PFSK-1 (cell line): ENCODE results near the gene DYNLT1.

Experiments used
- FOXP2 ChIP-seq: optimal IDR thresholded peaks from 2 replicates; pipeline ENCODE3; 2011; ENCODE audit warnings: borderline replicate concordance, control low read depth, inconsistent platforms; ENCODE audit not compliant: insufficient read depth; ENCODE audit errors: extremely low read length, extremely low read depth
- POLR2AphosphoS5 ChIP-seq: IDR thresholded peaks from 2 replicates; pipeline ENCODE4 v1.6.1; 2012; ENCODE audit warnings: low read depth, mild to moderate bottlenecking, control low read depth, low read length, moderate library complexity
- REST ChIP-seq, 2 experiments: IDR thresholded peaks; 2 replicates each; pipeline versions ENCODE4 v1.6.1 to v1.8.0; 2011 to 2012; ENCODE audit warnings: low read depth in 2 of 2, low read length in 2 of 2, control low read depth in 1 of 2, inconsistent platforms in 1 of 2, mild to moderate bottlenecking in 1 of 2, moderate library complexity in 1 of 2; ENCODE audit not compliant: insufficient read depth in 1 of 2
- SIN3A ChIP-seq: IDR thresholded peaks from 2 replicates; pipeline ENCODE4 v1.6.1; 2012; ENCODE audit warnings: mild to moderate bottlenecking, low read length, moderate library complexity, borderline replicate concordance; ENCODE audit not compliant: insufficient read depth
- TAF1 ChIP-seq: IDR thresholded peaks from 2 replicates; pipeline ENCODE4 v1.6.1; 2012; ENCODE audit warnings: low read length, control low read depth, borderline replicate concordance; ENCODE audit not compliant: insufficient read depth

The DYNLT1 gene

GRCh38 chr6:158626360-158627167 is 18.0 kb downstream of the DYNLT1 start:
- TF ChIP-seq SIN3A: no peak
- TF ChIP-seq REST (IDR thresholded peaks at IDR 0.05; ENCODE audit: insufficient read depth in 1 of 2, low read depth in 2 of 2, low read length in 2 of 2): no peak
- TF ChIP-seq POLR2AphosphoS5: no peak
- no peak for TF ChIP-seq TAF1
- no peak for TF ChIP-seq FOXP2

DNA sequence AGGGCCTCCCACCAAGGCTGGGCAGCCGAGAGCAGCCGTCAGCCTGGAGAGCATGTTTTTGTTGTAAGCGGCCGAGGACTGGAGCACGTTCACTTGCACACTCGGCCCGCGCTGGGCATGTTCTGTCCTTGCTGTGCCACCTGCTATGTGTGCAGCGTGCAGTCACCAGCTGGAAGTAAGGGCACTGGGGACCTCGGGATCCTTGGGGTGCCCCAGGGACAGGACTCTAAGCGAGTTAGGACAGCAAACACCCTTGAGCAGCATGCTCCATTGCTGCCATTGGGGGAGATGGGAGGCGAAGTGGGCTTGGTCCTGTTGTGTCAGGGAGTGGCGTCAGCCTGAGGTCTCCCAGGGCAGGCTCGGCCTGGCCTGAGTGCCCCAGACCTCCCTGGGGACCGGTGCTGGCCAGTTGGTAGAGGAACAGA is 18.6 kb downstream of the DYNLT1 start:
- no peak for TF ChIP-seq FOXP2
- no peak for TF ChIP-seq REST (IDR thresholded peaks at IDR 0.05; ENCODE audit: insufficient read depth in 1 of 2, low read depth in 2 of 2, low read length in 2 of 2)
- no peak for TF ChIP-seq TAF1
- no peak for TF ChIP-seq POLR2AphosphoS5
- TF ChIP-seq SIN3A: no peak

DNA sequence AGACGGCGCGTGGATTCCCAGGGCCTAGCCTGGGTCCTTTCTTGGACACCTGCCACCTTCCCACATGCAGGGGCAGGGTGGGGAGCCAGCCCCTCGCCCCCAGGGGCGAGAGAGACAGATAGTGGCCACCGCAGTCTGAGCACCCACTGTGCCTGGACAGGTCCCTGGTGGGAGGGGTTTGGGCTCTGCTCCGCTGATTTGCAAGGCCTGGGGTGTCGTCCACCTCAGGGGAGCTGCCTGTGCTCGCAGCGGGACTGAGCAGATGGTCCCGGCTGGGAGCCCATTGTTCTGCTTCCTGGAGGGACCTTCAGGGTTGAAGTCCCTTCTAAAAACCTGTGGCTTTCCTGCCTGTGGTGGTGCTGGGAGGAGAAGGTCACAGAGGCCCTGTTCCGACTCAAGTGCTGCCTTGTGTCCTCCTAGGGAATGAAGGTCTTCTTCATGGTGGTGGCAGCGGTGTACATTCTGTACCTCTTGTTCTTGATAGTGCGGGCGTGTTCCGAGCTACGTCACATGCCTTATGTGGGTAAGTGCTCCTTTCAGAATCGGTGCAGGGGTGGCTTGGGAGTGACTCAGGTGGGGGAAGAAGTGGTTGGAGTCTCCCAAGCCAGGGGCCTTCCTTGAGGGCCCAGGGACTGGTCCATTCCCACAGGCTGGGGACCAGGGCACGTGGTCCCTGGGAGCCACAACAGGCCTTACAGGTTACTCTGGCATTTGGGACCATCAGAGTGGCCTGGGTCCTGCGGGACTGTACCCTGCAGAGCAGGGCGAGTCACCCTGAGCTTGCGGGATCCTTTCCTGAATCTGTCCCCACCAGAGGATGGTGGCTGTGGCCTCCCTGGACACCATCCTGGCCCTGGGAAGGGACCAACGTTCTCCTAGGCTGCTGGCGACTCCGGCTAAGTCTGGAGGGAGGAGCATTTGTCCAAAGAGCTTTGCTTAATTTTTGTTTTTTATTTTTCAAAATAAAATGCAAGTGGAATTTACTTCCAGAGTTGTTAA is 19.6 kb downstream of the DYNLT1 start:
- TF ChIP-seq POLR2AphosphoS5 (no peak), TAF1 (no peak), FOXP2 (no peak), REST (IDR thresholded peaks at IDR 0.05; ENCODE audit: insufficient read depth in 1 of 2, low read depth in 2 of 2, low read length in 2 of 2) (no peak), SIN3A (no peak)

DNA sequence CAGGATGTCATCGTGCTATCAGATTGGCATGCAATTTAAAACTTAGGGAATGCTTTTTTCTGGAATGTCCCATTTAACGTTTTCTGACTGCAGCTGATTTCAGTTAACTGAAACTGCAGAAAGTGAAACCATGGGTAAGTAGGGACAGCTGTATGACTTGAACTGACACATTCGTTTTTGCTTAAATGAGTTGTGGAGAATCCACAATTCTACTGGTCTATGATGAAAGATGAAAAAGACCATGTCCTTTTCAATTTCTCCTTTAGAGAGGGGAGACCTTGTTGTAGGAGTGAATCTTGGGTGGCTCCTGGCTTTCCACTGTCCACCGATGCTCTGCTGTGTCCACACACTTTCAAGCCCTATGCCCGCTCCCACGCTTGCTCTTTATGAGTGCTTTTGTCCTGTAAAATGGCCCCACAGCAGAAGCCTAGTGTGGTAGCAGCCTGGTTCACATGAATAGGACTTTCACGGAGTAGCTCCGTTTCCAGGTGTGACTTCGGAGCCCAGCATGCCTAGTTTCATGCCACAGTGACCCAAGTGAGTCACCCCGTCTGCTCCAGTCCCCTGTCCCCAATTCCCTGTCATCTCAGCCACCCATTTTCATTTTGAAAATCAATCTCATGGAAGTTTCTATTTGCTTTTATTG is 21.9 kb downstream of the DYNLT1 start:
- TF ChIP-seq POLR2AphosphoS5 (no peak), FOXP2 (no peak), SIN3A (no peak), TAF1 (no peak), REST (IDR thresholded peaks at IDR 0.05; ENCODE audit: insufficient read depth in 1 of 2, low read depth in 2 of 2, low read length in 2 of 2) (no peak)
